ENCODE measurements around the gene SRSF5. TPM values are rescaled to one million over a fixed set of nuclear protein-coding genes. Genes with fewer than 3 reads are reported as not detected.
A peak's percentile ranks its signal among the peaks of the same experiment; 100 is the strongest.

Gene SRSF5
- total and polyA plus RNA-seq, 2 of the 13 experiments (the other 11 are each of a cell fraction or from before 2014, with no cell fraction given) = 189 to 277 TPM

- TF ChIP-seq AFF4 (CRISPR knock-in tag; IDR thresholded peaks at IDR 0.05) = no peak
- peak; percentile 69; the same call in 1 of the 2 replicates for TF ChIP-seq ZNF331 (CRISPR knock-in tag; IDR thresholded peaks at IDR 0.05)
- TF ChIP-seq ZNF350 (CRISPR knock-in tag; IDR thresholded peaks at IDR 0.05; ENCODE audit: borderline replicate concordance, low read depth) = peak; percentile 46; the same call in 1 of the 2 replicates
- no peak for TF ChIP-seq ZNF275 (CRISPR knock-in tag; IDR thresholded peaks at IDR 0.05; ENCODE audit: borderline replicate concordance)
- no peak for TF ChIP-seq HDAC6 (IDR thresholded peaks at IDR 0.05; ENCODE audit: low read depth, low read length)
- TF ChIP-seq ZNF740 (CRISPR knock-in tag; IDR thresholded peaks at IDR 0.05) = no peak
- no peak for TF ChIP-seq ZNF441 (CRISPR knock-in tag; IDR thresholded peaks at IDR 0.05; ENCODE audit: borderline replicate concordance)
- TF ChIP-seq DDIT3 (CRISPR knock-in tag; IDR thresholded peaks at IDR 0.05) = no peak
- TF ChIP-seq PHF21A (CRISPR knock-in tag; IDR thresholded peaks at IDR 0.05) = no peak
- no peak for TF ChIP-seq IKZF1 (IDR thresholded peaks at IDR 0.05)
- peak; percentile 65; the same call in 1 of the 2 replicates for TF ChIP-seq ZNF124 (CRISPR knock-in tag; IDR thresholded peaks at IDR 0.05)
- TF ChIP-seq ZNF260 (CRISPR knock-in tag; IDR thresholded peaks at IDR 0.05; ENCODE audit: borderline replicate concordance, low read depth) = no peak
- TF ChIP-seq JUND (CRISPR knock-in tag; IDR thresholded peaks at IDR 0.05) = no peak
- no peak for TF ChIP-seq RBFOX2 (IDR thresholded peaks at IDR 0.05; ENCODE audit: low read depth, low read length)
- peak; percentile 48 for TF ChIP-seq HNRNPLL (IDR thresholded peaks at IDR 0.05; ENCODE audit: low read depth, low read length, poor library complexity, severe bottlenecking)
- TF ChIP-seq ZNF609 (CRISPR knock-in tag; IDR thresholded peaks at IDR 0.05; ENCODE audit: borderline replicate concordance) = no peak
- peak; percentile 40; the same call in 1 of the 2 replicates for TF ChIP-seq ERF (CRISPR knock-in tag; IDR thresholded peaks at IDR 0.05)
Measured at GRCh38 chr14:69726761-69727511, 40.0 kb upstream of the SRSF5 start (continued).

All from HepG2 (cell line).